Activated CD8-positive, alpha-beta memory T cell treated with anti-CD3 and anti-CD28 coated beads for 48 hours (primary cell): ENCODE results near the gene GABRA5.

Experiments used
- DNase-seq, 3 experiments: peaks; one replicate each; pipeline ENCODE4 v3.0.0-alpha.2; 2020; ENCODE audit warnings: low read depth in 2 of 3, low spot score in 2 of 3

The GABRA5 gene

GRCh38 chr15:26985050-26985449, 118.2 kb downstream of the GABRA5 start:
- DNase-seq: no peak

GRCh38 chr15:26996250-26996649, 129.4 kb downstream of the GABRA5 start:
- DNase-seq: no peak
